ENCODE measurements around the gene LYRM4.

LYRM4 gene

GRCh38 chr6:5231289-5231688 lies 29.5 kb downstream of the LYRM4 start:
- Histone ChIP-seq H3K9ac (ENCODE audit: low read length) (peak overlapping the region; percentile 60), H3K4me1 (ENCODE audit: low read length) (peaks cover 68% of the 10 kb centered on the region), H3K4me2 (ENCODE audit: low read length) (peak overlapping the region; percentile 70), H4K20me1 (ENCODE audit: insufficient read depth, low read length) (no peaks in the 10 kb centered on the region), H3K27ac (ENCODE audit: low read length) (peak overlapping the region; percentile 92), H3K79me2 (ENCODE audit: low read length) (peaks cover 25% of the 10 kb centered on the region), H3K9me3 (ENCODE audit: insufficient read depth, low read length) (no peaks in the 10 kb centered on the region), H3K27me3 (ENCODE audit: low read depth, low read length) (no peaks in the 10 kb centered on the region), H2AFZ (ENCODE audit: low read depth, low read length) (no peak overlapping the region), H3K36me3 (replicated peaks; ENCODE audit: low read depth, low read length) (no peaks in the 10 kb centered on the region), H3K4me3 (ENCODE audit: low read length) (peak overlapping the region; percentile 58)
- TF ChIP-seq CTCF (IDR thresholded peaks at IDR 0.05; ENCODE audit: low read depth, low read length) = no peak
- no peak for TF ChIP-seq EZH2phosphoT487 (IDR thresholded peaks at IDR 0.05; ENCODE audit: low read depth)

- TF ChIP-seq CTCF (IDR thresholded peaks at IDR 0.05; ENCODE audit: low read depth, low read length) = no peak
- TF ChIP-seq EZH2phosphoT487 (IDR thresholded peaks at IDR 0.05; ENCODE audit: low read depth) = no peak
- H3K27ac ChIP-seq (ENCODE audit: low read length) = peak overlapping the region; percentile 92
- H3K9me3 ChIP-seq (ENCODE audit: insufficient read depth, low read length) = no peaks in the 10 kb centered on the region
- H3K4me1 ChIP-seq (ENCODE audit: low read length) = peaks cover 60% of the 10 kb centered on the region
- no peak overlapping the region for H2AFZ ChIP-seq (ENCODE audit: low read depth, low read length)
- peak overlapping the region; percentile 70 for H3K4me2 ChIP-seq (ENCODE audit: low read length)
- peaks cover 25% of the 10 kb centered on the region for H3K79me2 ChIP-seq (ENCODE audit: low read length)
- H3K36me3 ChIP-seq (replicated peaks; ENCODE audit: low read depth, low read length) = no peaks in the 10 kb centered on the region
- peak overlapping the region; percentile 60; the same call in 1 of the 2 replicates for H3K9ac ChIP-seq (ENCODE audit: low read length)
- H3K27me3 ChIP-seq (ENCODE audit: low read depth, low read length) = no peaks in the 10 kb centered on the region
- no peaks in the 10 kb centered on the region for H4K20me1 ChIP-seq (ENCODE audit: insufficient read depth, low read length)
- H3K4me3 ChIP-seq (ENCODE audit: low read length) = peak overlapping the region; percentile 58
These were observed 30.7 kb downstream of the LYRM4 start for GRCh38 chr6:5230081-5230480.

- no peaks in the 10 kb centered on the region for H3K36me3 ChIP-seq (replicated peaks; ENCODE audit: low read depth, low read length)
- no peaks in the 10 kb centered on the region for H3K27me3 ChIP-seq (ENCODE audit: low read depth, low read length)
- peaks cover 52% of the 10 kb centered on the region for H3K4me1 ChIP-seq (ENCODE audit: low read length)
- no peaks in the 10 kb centered on the region for H4K20me1 ChIP-seq (ENCODE audit: insufficient read depth, low read length)
- H3K79me2 ChIP-seq (ENCODE audit: low read length) = peaks cover 24% of the 10 kb centered on the region
- H3K4me3 ChIP-seq (ENCODE audit: low read length) = no peak overlapping the region
- H3K27ac ChIP-seq (ENCODE audit: low read length) = peak overlapping the region; percentile 92
- TF ChIP-seq CTCF (IDR thresholded peaks at IDR 0.05; ENCODE audit: low read depth, low read length) = no peak
- TF ChIP-seq EZH2phosphoT487 (IDR thresholded peaks at IDR 0.05; ENCODE audit: low read depth) = no peak
- H3K9me3 ChIP-seq (ENCODE audit: insufficient read depth, low read length) = no peaks in the 10 kb centered on the region
- H3K9ac ChIP-seq (ENCODE audit: low read length) = no peak overlapping the region
- no peak overlapping the region for H2AFZ ChIP-seq (ENCODE audit: low read depth, low read length)
- peak overlapping the region; percentile 70; the same call in 1 of the 2 replicates for H3K4me2 ChIP-seq (ENCODE audit: low read length)
These were observed 31.4 kb downstream of the LYRM4 start for GRCh38 chr6:5229356-5229755.

GRCh38 chr6:5223309-5223708 lies 37.4 kb downstream of the LYRM4 start:
- Histone ChIP-seq H3K79me2 (ENCODE audit: low read length) (no peaks in the 10 kb centered on the region), H3K27ac (ENCODE audit: low read length) (no peak overlapping the region), H3K4me3 (ENCODE audit: low read length) (no peak overlapping the region), H3K9ac (ENCODE audit: low read length) (no peak overlapping the region), H3K4me2 (ENCODE audit: low read length) (no peak overlapping the region), H3K4me1 (ENCODE audit: low read length) (no peaks in the 10 kb centered on the region), H4K20me1 (ENCODE audit: insufficient read depth, low read length) (no peaks in the 10 kb centered on the region), H3K9me3 (ENCODE audit: insufficient read depth, low read length) (no peaks in the 10 kb centered on the region), H2AFZ (ENCODE audit: low read depth, low read length) (no peak overlapping the region), H3K36me3 (replicated peaks; ENCODE audit: low read depth, low read length) (peaks cover 4% of the 10 kb centered on the region), H3K27me3 (ENCODE audit: low read depth, low read length) (no peaks in the 10 kb centered on the region)
- TF ChIP-seq CTCF (IDR thresholded peaks at IDR 0.05; ENCODE audit: low read depth, low read length) (no peak), EZH2phosphoT487 (IDR thresholded peaks at IDR 0.05; ENCODE audit: low read depth) (no peak)
